GM12874 (cell line): Measurements from ENCODE around the gene HMGCS2.

Experiments
- TF ChIP-seq, protein P1 (sequence below): IDR thresholded peaks from 2 replicates; pipeline ENCODE4 v1.5.1; 2011; ENCODE audit warnings: low read depth, mild to moderate bottlenecking, control low read depth, low read length, moderate library complexity; ENCODE audit not compliant: insufficient read depth

The HMGCS2 gene

DNA sequence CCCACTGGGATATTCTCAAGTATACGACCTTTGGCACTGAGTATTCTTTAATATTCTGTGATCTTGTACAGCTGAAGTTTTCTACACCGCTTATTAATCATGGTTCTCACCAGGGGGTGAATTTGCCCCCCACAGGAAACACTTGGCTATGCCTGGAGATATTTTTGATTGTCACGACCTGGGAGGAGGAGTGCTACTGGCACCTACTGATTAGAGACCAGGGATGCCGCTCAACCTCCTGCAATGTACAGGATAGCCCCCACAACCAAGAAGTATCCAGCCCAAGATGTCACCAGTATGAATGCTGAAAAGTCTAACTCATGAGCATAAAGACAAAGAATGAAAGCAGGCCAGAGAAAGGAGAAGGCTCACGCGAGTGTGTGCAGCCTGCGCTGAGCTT is 28.9 kb upstream of the HMGCS2 start:
- TF ChIP-seq, protein P1, sequence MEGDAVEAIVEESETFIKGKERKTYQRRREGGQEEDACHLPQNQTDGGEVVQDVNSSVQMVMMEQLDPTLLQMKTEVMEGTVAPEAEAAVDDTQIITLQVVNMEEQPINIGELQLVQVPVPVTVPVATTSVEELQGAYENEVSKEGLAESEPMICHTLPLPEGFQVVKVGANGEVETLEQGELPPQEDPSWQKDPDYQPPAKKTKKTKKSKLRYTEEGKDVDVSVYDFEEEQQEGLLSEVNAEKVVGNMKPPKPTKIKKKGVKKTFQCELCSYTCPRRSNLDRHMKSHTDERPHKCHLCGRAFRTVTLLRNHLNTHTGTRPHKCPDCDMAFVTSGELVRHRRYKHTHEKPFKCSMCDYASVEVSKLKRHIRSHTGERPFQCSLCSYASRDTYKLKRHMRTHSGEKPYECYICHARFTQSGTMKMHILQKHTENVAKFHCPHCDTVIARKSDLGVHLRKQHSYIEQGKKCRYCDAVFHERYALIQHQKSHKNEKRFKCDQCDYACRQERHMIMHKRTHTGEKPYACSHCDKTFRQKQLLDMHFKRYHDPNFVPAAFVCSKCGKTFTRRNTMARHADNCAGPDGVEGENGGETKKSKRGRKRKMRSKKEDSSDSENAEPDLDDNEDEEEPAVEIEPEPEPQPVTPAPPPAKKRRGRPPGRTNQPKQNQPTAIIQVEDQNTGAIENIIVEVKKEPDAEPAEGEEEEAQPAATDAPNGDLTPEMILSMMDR = no peak

DNA sequence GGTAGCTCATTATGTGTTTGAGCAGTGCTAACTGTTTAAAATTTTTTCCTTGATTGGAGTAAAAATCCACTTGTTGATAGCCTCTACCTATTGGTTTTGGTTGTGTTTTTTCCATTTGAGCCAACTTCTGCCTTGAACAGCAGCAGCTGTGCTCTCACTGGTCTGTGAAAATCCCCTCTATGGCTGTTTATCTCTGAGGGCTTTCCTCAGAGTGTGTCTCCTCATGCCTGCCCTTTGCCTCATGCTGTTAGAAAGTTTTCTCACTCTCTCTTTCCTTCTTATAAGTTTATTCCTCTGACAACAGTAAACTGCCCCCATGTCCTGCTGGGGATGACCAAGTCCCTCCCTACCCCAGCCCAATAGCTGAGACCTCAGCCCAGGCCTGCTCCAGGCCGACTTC is 28.5 kb upstream of the HMGCS2 start:
- TF ChIP-seq, protein P1 = no peak

DNA sequence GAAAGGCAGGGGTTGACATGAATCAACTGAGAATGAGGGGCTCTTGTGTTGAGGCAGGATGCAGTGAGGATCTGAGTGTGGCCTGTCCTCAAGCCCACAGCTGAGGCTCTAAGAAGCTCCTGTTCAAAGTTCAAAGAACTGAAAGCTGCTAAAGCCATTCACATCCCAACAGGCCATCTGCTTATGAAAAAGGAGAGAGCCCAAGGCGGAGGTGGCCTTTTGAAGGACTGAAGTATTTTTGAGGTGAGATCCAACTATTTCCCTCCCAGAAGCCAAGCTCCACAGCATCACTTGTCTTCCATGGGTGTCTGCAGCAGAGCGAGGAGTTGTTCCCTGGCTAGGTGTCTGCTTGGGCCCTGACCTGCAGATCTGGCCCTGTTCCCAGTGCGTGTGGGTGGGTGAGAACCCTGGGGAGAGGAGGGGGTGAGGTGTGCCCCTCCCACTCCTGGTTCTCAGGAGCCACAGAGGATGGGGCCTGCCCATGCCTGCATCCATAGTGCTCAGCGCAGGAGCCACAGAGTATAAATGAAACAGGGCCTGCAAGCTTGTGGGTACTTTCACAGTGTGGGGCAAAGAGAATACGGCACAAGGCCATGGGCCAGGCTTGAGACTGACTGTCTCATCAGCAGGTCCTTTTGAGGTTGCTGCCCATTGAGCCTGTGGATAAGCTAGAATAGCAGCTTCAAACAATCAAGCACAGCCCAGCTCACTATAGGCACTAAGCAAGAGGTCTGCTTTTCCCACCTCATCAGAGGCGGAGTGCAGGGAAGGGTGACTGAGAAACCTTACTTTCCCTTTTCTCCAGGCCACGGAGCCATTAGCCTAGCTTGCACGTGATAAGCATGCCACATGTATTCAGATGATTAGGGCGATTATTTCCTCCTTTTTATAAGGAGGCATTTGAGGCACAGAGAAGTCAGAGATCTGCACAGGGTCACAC is 26.8 kb upstream of the HMGCS2 start:
- TF ChIP-seq, protein P1 = no peak

DNA sequence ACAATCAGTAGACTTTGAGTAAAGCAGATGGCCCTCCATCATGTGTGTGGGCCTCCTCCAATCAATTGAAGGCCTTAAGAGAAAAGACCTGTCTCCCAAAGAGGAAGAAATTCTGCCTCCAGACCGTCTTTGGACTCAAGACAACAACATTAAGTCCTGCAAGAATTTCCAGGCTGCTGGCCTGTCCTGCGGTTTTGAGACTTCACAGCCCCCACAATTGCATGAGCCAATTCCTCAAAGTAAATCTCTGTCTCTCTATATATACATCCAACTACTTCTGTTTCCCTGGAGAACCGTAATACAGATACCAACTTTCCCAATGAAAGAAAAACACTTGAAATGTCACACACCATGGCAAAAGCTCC is 26.2 kb upstream of the HMGCS2 start:
- TF ChIP-seq, protein P1 = no peak

DNA sequence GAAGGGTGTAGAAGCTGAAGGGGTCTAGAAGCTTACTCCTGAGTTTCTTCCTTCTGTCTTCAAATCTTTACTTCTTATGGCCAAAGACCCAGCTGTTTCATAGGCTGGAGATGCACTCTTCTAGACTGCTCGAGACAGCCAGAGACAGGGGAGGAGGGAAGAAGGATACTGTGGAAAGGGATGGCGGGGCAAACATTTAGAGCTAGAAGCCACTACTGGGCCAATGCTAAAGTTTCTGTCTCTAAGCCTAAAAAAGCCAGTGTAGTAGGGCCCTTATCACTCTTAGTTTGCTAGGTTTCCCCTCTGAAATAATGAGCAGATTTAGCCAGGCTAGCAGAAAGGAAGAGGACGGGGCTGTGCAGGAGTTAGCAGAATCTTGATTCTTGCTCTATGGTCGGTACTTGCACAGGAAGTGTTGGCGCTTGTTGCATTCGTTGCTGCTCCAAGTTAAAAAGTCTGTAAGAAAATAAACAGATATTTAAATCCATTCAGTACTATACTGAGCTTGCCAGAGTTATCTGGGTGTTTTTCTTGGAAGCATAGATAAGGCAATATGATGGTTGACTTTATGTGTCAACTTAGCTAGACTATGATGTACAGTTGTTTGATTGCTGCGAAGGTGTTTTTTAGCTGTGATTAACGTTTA is 25.6 kb upstream of the HMGCS2 start:
- TF ChIP-seq, protein P1 = no peak

DNA sequence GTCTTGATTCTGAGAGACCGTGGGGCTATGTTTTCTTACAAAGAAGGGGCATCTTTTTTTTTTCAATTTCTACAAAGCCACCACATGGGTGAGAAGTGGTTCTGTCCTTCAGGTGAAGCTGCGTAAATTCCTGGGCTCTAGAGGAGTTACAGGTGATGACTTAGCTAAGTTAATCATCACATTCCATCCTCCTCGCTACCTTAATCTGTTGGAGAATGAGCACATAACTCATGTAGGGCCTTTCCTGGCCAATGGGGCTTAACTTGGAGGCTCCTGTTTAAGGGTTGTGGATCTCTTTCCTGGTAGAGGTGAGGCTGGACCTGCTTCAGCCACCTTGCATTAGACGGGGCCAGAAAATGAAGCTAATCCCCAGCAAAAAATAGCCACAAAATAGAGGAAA is 22.7 kb upstream of the HMGCS2 start:
- TF ChIP-seq, protein P1 = no peak

DNA sequence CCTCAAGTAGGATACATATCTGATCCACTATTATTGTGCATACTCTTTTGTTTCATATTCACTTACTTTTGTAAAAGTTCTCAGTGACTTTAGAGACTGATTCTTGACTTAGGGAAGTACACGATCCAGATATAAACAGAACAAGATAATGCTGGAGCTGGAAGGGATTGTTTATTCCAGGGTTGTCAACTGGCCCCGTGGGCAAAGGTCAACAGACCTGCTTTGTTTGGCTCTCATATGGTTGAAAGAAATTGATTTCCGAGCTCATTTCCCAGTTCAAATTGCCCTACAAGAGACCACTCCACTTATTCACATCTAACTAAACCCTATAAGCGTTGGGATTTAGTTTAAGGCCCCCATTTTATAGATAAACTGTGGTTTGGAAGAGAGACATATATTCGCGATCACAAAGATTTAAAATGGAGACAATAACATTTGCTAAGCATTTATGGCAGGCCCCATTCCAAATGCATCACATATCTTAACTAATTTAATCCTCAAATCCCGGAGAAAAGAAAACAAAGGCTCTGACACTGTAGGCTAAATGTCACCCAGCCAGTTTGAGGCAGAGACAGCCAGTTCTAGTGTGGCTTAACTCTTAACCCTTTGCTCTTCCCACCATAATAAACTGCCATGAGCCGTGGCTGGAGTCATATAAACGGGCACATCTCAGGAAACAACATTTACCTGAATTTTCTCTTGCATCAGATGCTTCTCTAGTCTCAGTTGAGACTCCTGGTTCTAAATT is 21.9 kb upstream of the HMGCS2 start:
- TF ChIP-seq, protein P1 = no peak
